ENCODE data around the gene PTPRG.

PTPRG gene

GRCh38 chr3:61868499-61868898 lies 307.1 kb downstream of the PTPRG start:
- Histone ChIP-seq H3K9ac (ENCODE audit: low read depth, low read length) (no peak overlapping the region), H3K4me3 (ENCODE audit: low read length) (no peak overlapping the region), H3K9me3 (ENCODE audit: insufficient read depth, low read depth, low read length) (no peaks in the 10 kb centered on the region), H3K27ac (ENCODE audit: low read depth, low read length) (no peak overlapping the region), H3K4me1 (ENCODE audit: insufficient read depth, low read length) (peaks cover 66% of the 10 kb centered on the region), H3K27me3 (ENCODE audit: insufficient read depth, low read length) (no peaks in the 10 kb centered on the region), H3K36me3 (ENCODE audit: insufficient read depth, low read length) (no peaks in the 10 kb centered on the region)
- WGBS: 96% methylated on average over 1 of the region's 1 CpG

GRCh38 chr3:61869371-61869770 lies 308.0 kb downstream of the PTPRG start:
- H3K9me3 ChIP-seq (ENCODE audit: insufficient read depth, low read depth, low read length): no peaks in the 10 kb centered on the region
- H3K4me1 ChIP-seq (ENCODE audit: insufficient read depth, low read length): peaks cover 70% of the 10 kb centered on the region
- no peaks in the 10 kb centered on the region for H3K27me3 ChIP-seq (ENCODE audit: insufficient read depth, low read length)
- H3K36me3 ChIP-seq (ENCODE audit: insufficient read depth, low read length): no peaks in the 10 kb centered on the region
- no peak overlapping the region for H3K4me3 ChIP-seq (ENCODE audit: low read length)
- H3K9ac ChIP-seq (ENCODE audit: low read depth, low read length): no peak overlapping the region
- WGBS: 84% methylated on average over 6 of the region's 6 CpGs
- no peak overlapping the region for H3K27ac ChIP-seq (ENCODE audit: low read depth, low read length)

GRCh38 chr3:61871644-61872043 lies 310.3 kb downstream of the PTPRG start:
- H3K4me3 ChIP-seq (ENCODE audit: low read length): 0 out of 2 replicates have a peak overlapping the region, but pooled peaks have one; percentile 3
- WGBS: 16% methylated on average over 2 of the region's 2 CpGs
- no peaks in the 10 kb centered on the region for H3K9me3 ChIP-seq (ENCODE audit: insufficient read depth, low read depth, low read length)
- no peaks in the 10 kb centered on the region for H3K27me3 ChIP-seq (ENCODE audit: insufficient read depth, low read length)
- H3K36me3 ChIP-seq (ENCODE audit: insufficient read depth, low read length): no peaks in the 10 kb centered on the region
- peak overlapping the region; percentile 46 for H3K9ac ChIP-seq (ENCODE audit: low read depth, low read length)
- peaks cover 89% of the 10 kb centered on the region for H3K4me1 ChIP-seq (ENCODE audit: insufficient read depth, low read length)
- H3K27ac ChIP-seq (ENCODE audit: low read depth, low read length): peak overlapping the region; percentile 91

- WGBS: 64% methylated on average over 5 of the region's 5 CpGs
- Histone ChIP-seq H3K4me3 (ENCODE audit: low read length) (0 out of 2 replicates have a peak overlapping the region, but pooled peaks have one; percentile 3), H3K36me3 (ENCODE audit: insufficient read depth, low read length) (no peaks in the 10 kb centered on the region)
These were observed 310.8 kb downstream of the PTPRG start for GRCh38 chr3:61872077-61872706.

GRCh38 chr3:61875046-61875844 lies 313.9 kb downstream of the PTPRG start:
- 0 out of 2 replicates have a peak overlapping the region, but pooled peaks have one; percentile 10 for H3K4me3 ChIP-seq (ENCODE audit: low read length)
- WGBS: 70% methylated on average over 10 of the region's 11 CpGs

More at GRCh38 chr3:61872077-61872706, 310.8 kb downstream of the PTPRG start:
- Histone ChIP-seq H3K9me3 (ENCODE audit: insufficient read depth, low read depth, low read length) (no peaks in the 10 kb centered on the region), H3K27ac (ENCODE audit: low read depth, low read length) (peak overlapping the region; percentile 91), H3K27me3 (ENCODE audit: insufficient read depth, low read length) (no peaks in the 10 kb centered on the region), H3K9ac (ENCODE audit: low read depth, low read length) (peak overlapping the region; percentile 46; the same call in 1 of the 2 replicates), H3K4me1 (ENCODE audit: insufficient read depth, low read length) (peaks cover 95% of the 10 kb centered on the region)

GRCh38 chr3:61875976-61876671 lies 314.8 kb downstream of the PTPRG start:
- no peaks in the 10 kb centered on the region for H3K36me3 ChIP-seq (ENCODE audit: insufficient read depth, low read length)
- no peak overlapping the region for H3K27ac ChIP-seq (ENCODE audit: low read depth, low read length)
- H3K4me3 ChIP-seq (ENCODE audit: low read length): no peak overlapping the region
- H3K9me3 ChIP-seq (ENCODE audit: insufficient read depth, low read depth, low read length): no peaks in the 10 kb centered on the region
- H3K9ac ChIP-seq (ENCODE audit: low read depth, low read length): no peak overlapping the region
- H3K27me3 ChIP-seq (ENCODE audit: insufficient read depth, low read length): no peaks in the 10 kb centered on the region
- peaks cover 94% of the 10 kb centered on the region for H3K4me1 ChIP-seq (ENCODE audit: insufficient read depth, low read length)
- 97% methylated on average over 4 of the region's 4 CpGs for WGBS

More at GRCh38 chr3:61875046-61875844, 313.9 kb downstream of the PTPRG start:
- peak overlapping the region; percentile 84 for H3K27ac ChIP-seq (ENCODE audit: low read depth, low read length)
- no peaks in the 10 kb centered on the region for H3K9me3 ChIP-seq (ENCODE audit: insufficient read depth, low read depth, low read length)
- no peaks in the 10 kb centered on the region for H3K36me3 ChIP-seq (ENCODE audit: insufficient read depth, low read length)
- H3K27me3 ChIP-seq (ENCODE audit: insufficient read depth, low read length): no peaks in the 10 kb centered on the region
- 0 out of 2 replicates have a peak overlapping the region, but pooled peaks have one; percentile 14 for H3K9ac ChIP-seq (ENCODE audit: low read depth, low read length)
- peaks cover 91% of the 10 kb centered on the region for H3K4me1 ChIP-seq (ENCODE audit: insufficient read depth, low read length)

- Histone ChIP-seq H3K27me3 (ENCODE audit: insufficient read depth, low read length) (no peaks in the 10 kb centered on the region), H3K27ac (ENCODE audit: low read depth, low read length) (no peak overlapping the region), H3K4me3 (ENCODE audit: low read length) (no peak overlapping the region), H3K9ac (ENCODE audit: low read depth, low read length) (no peak overlapping the region), H3K9me3 (ENCODE audit: insufficient read depth, low read depth, low read length) (no peaks in the 10 kb centered on the region), H3K36me3 (ENCODE audit: insufficient read depth, low read length) (no peaks in the 10 kb centered on the region), H3K4me1 (ENCODE audit: insufficient read depth, low read length) (peaks cover 94% of the 10 kb centered on the region)
- no CpG with 5 or more reads among the region's 2 CpGs for WGBS
These were observed 315.4 kb downstream of the PTPRG start for GRCh38 chr3:61876797-61877196.

- H3K9ac ChIP-seq (ENCODE audit: low read depth, low read length): no peak overlapping the region
- no peaks in the 10 kb centered on the region for H3K36me3 ChIP-seq (ENCODE audit: insufficient read depth, low read length)
- H3K27ac ChIP-seq (ENCODE audit: low read depth, low read length): no peak overlapping the region; the same call in 1 of the 2 replicates
- peaks cover 88% of the 10 kb centered on the region for H3K4me1 ChIP-seq (ENCODE audit: insufficient read depth, low read length)
- H3K27me3 ChIP-seq (ENCODE audit: insufficient read depth, low read length): no peaks in the 10 kb centered on the region
- WGBS: 79% methylated on average over 5 of the region's 6 CpGs
- H3K4me3 ChIP-seq (ENCODE audit: low read length): no peak overlapping the region
- no peaks in the 10 kb centered on the region for H3K9me3 ChIP-seq (ENCODE audit: insufficient read depth, low read depth, low read length)
These were observed 316.2 kb downstream of the PTPRG start for GRCh38 chr3:61877359-61878138.

- Histone ChIP-seq H3K9me3 (ENCODE audit: insufficient read depth, low read depth, low read length) (no peaks in the 10 kb centered on the region), H3K4me1 (ENCODE audit: insufficient read depth, low read length) (peaks cover 44% of the 10 kb centered on the region), H3K27ac (ENCODE audit: low read depth, low read length) (no peak overlapping the region), H3K9ac (ENCODE audit: low read depth, low read length) (no peak overlapping the region), H3K36me3 (ENCODE audit: insufficient read depth, low read length) (no peaks in the 10 kb centered on the region), H3K27me3 (ENCODE audit: insufficient read depth, low read length) (no peaks in the 10 kb centered on the region), H3K4me3 (ENCODE audit: low read length) (no peak overlapping the region)
These were observed 320.9 kb downstream of the PTPRG start for GRCh38 chr3:61882253-61882652.

GRCh38 chr3:61884794-61885193 lies 323.4 kb downstream of the PTPRG start:
- H3K4me1 ChIP-seq (ENCODE audit: insufficient read depth, low read length): peaks cover 47% of the 10 kb centered on the region
- 92% methylated on average over 4 of the region's 4 CpGs for WGBS
- H3K4me3 ChIP-seq (ENCODE audit: low read length): no peak overlapping the region
- no peaks in the 10 kb centered on the region for H3K36me3 ChIP-seq (ENCODE audit: insufficient read depth, low read length)
- H3K9ac ChIP-seq (ENCODE audit: low read depth, low read length): no peak overlapping the region
- no peaks in the 10 kb centered on the region for H3K27me3 ChIP-seq (ENCODE audit: insufficient read depth, low read length)
- H3K27ac ChIP-seq (ENCODE audit: low read depth, low read length): no peak overlapping the region
- H3K9me3 ChIP-seq (ENCODE audit: insufficient read depth, low read depth, low read length): no peaks in the 10 kb centered on the region

All from HUES64 (cell line).